ENCODE measurements around the gene ECE2. TPM values are rescaled to one million over a fixed set of nuclear protein-coding genes. Genes with fewer than 3 reads are reported as not detected.

Gene ECE2
- total RNA-seq, 1 experiment from 2014 or later = not detected

- POLR2A ChIA-PET = interaction anchor here (0.7 kb wide), 1 partner anchor 12 kb away, joined by 3 read pairs; no protein-coding TSS in a partner anchor
- Histone ChIP-seq H3K4me1 (ENCODE audit: control insufficient read depth, insufficient read depth, low read length) (peaks cover 13% of the 10 kb centered on the region), H3K27me3 (ENCODE audit: control insufficient read depth, insufficient read depth, low read length) (no peaks in the 10 kb centered on the region), H3K36me3 (ENCODE audit: control insufficient read depth, insufficient read depth, low read length) (peaks cover 72% of the 10 kb centered on the region), H3K4me3 (ENCODE audit: low read depth in 2 of 2, low read length in 2 of 2) (no peak overlapping the region), H3K27ac (ENCODE audit: low read length) (no peak overlapping the region), H3K9me3 (ENCODE audit: control insufficient read depth, insufficient read depth, low read depth, low read length) (no peaks in the 10 kb centered on the region)
- DNase-seq (ENCODE audit: low read depth, low spot score) = no peak
- TF ChIP-seq, protein P1, sequence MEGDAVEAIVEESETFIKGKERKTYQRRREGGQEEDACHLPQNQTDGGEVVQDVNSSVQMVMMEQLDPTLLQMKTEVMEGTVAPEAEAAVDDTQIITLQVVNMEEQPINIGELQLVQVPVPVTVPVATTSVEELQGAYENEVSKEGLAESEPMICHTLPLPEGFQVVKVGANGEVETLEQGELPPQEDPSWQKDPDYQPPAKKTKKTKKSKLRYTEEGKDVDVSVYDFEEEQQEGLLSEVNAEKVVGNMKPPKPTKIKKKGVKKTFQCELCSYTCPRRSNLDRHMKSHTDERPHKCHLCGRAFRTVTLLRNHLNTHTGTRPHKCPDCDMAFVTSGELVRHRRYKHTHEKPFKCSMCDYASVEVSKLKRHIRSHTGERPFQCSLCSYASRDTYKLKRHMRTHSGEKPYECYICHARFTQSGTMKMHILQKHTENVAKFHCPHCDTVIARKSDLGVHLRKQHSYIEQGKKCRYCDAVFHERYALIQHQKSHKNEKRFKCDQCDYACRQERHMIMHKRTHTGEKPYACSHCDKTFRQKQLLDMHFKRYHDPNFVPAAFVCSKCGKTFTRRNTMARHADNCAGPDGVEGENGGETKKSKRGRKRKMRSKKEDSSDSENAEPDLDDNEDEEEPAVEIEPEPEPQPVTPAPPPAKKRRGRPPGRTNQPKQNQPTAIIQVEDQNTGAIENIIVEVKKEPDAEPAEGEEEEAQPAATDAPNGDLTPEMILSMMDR (IDR thresholded peaks at IDR 0.05) = no peak
- TF ChIP-seq, protein P2, sequence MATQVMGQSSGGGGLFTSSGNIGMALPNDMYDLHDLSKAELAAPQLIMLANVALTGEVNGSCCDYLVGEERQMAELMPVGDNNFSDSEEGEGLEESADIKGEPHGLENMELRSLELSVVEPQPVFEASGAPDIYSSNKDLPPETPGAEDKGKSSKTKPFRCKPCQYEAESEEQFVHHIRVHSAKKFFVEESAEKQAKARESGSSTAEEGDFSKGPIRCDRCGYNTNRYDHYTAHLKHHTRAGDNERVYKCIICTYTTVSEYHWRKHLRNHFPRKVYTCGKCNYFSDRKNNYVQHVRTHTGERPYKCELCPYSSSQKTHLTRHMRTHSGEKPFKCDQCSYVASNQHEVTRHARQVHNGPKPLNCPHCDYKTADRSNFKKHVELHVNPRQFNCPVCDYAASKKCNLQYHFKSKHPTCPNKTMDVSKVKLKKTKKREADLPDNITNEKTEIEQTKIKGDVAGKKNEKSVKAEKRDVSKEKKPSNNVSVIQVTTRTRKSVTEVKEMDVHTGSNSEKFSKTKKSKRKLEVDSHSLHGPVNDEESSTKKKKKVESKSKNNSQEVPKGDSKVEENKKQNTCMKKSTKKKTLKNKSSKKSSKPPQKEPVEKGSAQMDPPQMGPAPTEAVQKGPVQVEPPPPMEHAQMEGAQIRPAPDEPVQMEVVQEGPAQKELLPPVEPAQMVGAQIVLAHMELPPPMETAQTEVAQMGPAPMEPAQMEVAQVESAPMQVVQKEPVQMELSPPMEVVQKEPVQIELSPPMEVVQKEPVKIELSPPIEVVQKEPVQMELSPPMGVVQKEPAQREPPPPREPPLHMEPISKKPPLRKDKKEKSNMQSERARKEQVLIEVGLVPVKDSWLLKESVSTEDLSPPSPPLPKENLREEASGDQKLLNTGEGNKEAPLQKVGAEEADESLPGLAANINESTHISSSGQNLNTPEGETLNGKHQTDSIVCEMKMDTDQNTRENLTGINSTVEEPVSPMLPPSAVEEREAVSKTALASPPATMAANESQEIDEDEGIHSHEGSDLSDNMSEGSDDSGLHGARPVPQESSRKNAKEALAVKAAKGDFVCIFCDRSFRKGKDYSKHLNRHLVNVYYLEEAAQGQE (IDR thresholded peaks at IDR 0.05; ENCODE audit: insufficient read depth in 1 of 2, low read depth in 2 of 2, low read length in 1 of 2) = no peak
- no peak; the same call in 1 of the 2 replicates for TF ChIP-seq POLR2AphosphoS5 (IDR thresholded peaks at IDR 0.05; ENCODE audit: low read depth, low read length)
- no peak for TF ChIP-seq TCF7L2 (IDR thresholded peaks at IDR 0.05; ENCODE audit: low read depth, low read length)
- no peak for TF ChIP-seq SIN3A (IDR thresholded peaks at IDR 0.05; ENCODE audit: borderline replicate concordance, insufficient read depth, low read depth, low read length)
- no peak for ATAC-seq
- BruUV-seq (replicated peaks) = TSS peak; percentile 4
- in situ Hi-C loops (cut with HindIII; ENCODE audit: low pct_unique_long_range_greater_than_20kb, low sequenced_read_pairs) = no loop called here
- intact Hi-C loops (cut with micrococcal nuclease; ENCODE audit: unreplicated experiment) = no loop called here
- CTCF ChIA-PET = no interaction called here
Measured at GRCh38 chr3:184327171-184327570, 51.3 kb downstream of the ECE2 start.

GRCh38 chr3:184328516-184328915 lies 52.7 kb downstream of the ECE2 start:
- Histone ChIP-seq H3K36me3 (ENCODE audit: control insufficient read depth, insufficient read depth, low read length) (peaks cover 61% of the 10 kb centered on the region), H3K27me3 (ENCODE audit: control insufficient read depth, insufficient read depth, low read length) (no peaks in the 10 kb centered on the region), H3K27ac (ENCODE audit: low read length) (no peak overlapping the region), H3K4me1 (ENCODE audit: control insufficient read depth, insufficient read depth, low read length) (peaks cover 26% of the 10 kb centered on the region), H3K4me3 (ENCODE audit: low read depth in 2 of 2, low read length in 2 of 2) (no peak overlapping the region), H3K9me3 (ENCODE audit: control insufficient read depth, insufficient read depth, low read depth, low read length) (no peaks in the 10 kb centered on the region)
- no peak for DNase-seq (ENCODE audit: low read depth, low spot score)
- POLR2A ChIA-PET = no interaction called here
- in situ Hi-C loops (cut with HindIII; ENCODE audit: low pct_unique_long_range_greater_than_20kb, low sequenced_read_pairs) = no loop called here
- TF ChIP-seq POLR2AphosphoS5 (IDR thresholded peaks at IDR 0.05; ENCODE audit: low read depth, low read length) = no peak
- no peak for TF ChIP-seq TCF7L2 (IDR thresholded peaks at IDR 0.05; ENCODE audit: low read depth, low read length)
- TF ChIP-seq SIN3A (IDR thresholded peaks at IDR 0.05; ENCODE audit: borderline replicate concordance, insufficient read depth, low read depth, low read length) = no peak
- TF ChIP-seq, protein P2 (IDR thresholded peaks at IDR 0.05; ENCODE audit: insufficient read depth in 1 of 2, low read depth in 2 of 2, low read length in 1 of 2) = no peak
- TF ChIP-seq, protein P1 (IDR thresholded peaks at IDR 0.05) = no peak
- ATAC-seq = no peak
- CTCF ChIA-PET = no interaction called here
- intact Hi-C loops (cut with micrococcal nuclease; ENCODE audit: unreplicated experiment) = no loop called here
- BruUV-seq (replicated peaks) = no TSS peak
